Measurements from ENCODE around the gene INPP5F. TPM values are rescaled to one million over a fixed set of nuclear protein-coding genes. Genes with fewer than 3 reads are reported as not detected.

Gene INPP5F
- total RNA-seq, 1 donor from 2014 or later, result 15.3 TPM

DNA sequence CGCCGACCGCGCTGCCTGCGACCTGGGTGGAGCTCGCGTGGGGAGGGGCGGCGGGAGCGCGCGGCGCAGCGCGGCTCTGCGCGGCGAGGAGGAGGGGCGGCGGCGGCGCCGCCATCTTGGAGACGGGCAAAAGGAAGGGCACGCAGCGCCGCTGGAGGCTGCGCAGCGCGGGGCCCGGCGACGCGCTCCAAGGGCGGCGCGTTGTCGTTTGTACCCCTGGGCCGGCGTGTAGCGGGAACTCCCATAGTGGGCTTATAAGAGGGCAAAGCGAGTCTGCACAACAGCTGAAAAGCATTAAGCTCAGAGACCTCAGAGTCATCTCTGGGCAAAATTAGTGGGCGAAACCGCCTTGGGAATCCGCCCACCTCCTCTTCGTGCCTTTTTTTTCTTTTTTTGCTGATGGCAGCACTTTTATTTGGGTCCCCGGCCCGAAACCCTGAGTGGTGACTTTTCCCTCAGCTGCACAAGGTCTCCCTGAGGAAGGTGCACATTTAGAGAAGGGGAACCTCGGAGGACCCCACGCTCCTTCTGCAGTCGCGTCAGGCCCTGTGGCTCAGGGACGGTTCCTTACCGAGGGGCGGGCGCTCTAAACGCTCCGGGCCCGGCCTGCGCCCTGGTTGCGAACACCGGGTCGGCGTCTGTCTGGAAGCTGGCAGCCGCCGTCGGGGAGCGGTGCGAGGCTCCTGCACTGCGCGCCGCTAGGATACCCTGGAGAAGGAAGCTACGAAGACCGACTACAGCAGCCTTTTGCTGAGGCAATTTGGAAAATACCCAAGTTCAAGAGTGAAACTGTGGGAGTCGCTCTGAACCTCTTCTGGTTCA lies 147.2 kb downstream of the INPP5F start:
- no peak for DNase-seq (ENCODE audit: low read depth)
- Histone ChIP-seq H3K4me3 (ENCODE audit: low read depth, low read length) (peak overlapping the region; percentile 82), H3K36me3 (ENCODE audit: control insufficient read depth, insufficient read depth, low read length) (no peaks in the 10 kb centered on the region), H3K27me3 (ENCODE audit: control insufficient read depth, insufficient read depth, low read length) (no peaks in the 10 kb centered on the region)
- TF ChIP-seq, protein P1, sequence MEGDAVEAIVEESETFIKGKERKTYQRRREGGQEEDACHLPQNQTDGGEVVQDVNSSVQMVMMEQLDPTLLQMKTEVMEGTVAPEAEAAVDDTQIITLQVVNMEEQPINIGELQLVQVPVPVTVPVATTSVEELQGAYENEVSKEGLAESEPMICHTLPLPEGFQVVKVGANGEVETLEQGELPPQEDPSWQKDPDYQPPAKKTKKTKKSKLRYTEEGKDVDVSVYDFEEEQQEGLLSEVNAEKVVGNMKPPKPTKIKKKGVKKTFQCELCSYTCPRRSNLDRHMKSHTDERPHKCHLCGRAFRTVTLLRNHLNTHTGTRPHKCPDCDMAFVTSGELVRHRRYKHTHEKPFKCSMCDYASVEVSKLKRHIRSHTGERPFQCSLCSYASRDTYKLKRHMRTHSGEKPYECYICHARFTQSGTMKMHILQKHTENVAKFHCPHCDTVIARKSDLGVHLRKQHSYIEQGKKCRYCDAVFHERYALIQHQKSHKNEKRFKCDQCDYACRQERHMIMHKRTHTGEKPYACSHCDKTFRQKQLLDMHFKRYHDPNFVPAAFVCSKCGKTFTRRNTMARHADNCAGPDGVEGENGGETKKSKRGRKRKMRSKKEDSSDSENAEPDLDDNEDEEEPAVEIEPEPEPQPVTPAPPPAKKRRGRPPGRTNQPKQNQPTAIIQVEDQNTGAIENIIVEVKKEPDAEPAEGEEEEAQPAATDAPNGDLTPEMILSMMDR (IDR thresholded peaks at IDR 0.05; ENCODE audit: insufficient read depth, low read length, poor library complexity, severe bottlenecking), result no peak

DNA sequence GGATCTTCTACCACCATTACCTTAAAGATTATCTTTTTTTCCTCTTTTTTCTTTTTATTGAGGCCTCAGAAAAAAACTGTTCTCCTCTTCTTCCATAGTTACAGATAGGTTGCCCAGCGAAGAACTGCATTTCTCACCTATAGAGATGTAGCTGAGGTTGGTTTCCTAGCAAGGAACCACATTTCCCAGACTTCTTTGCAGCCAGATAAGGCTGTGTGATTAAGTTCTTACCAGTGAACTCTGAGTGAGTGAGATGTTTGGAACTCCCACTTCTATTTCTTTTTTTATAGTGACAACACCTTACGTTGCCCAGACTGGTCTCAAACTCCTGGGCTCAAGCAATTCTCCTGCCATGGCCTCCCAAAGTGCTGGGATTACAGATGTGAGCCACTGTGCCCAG lies 152.7 kb downstream of the INPP5F start:
- Histone ChIP-seq H3K27me3 (ENCODE audit: control insufficient read depth, insufficient read depth, low read length) (no peaks in the 10 kb centered on the region), H3K36me3 (ENCODE audit: control insufficient read depth, insufficient read depth, low read length) (no peaks in the 10 kb centered on the region), H3K4me3 (ENCODE audit: low read depth, low read length) (no peak overlapping the region)
- TF ChIP-seq, protein P1 (IDR thresholded peaks at IDR 0.05; ENCODE audit: insufficient read depth, low read length, poor library complexity, severe bottlenecking), result no peak
- no peak for DNase-seq (ENCODE audit: low read depth)

Other genes starting within 250 kb of the INPP5F start
- gene RGS10, start 183.3 kb upstream of the INPP5F start, total RNA-seq, result 35.1 and 43.7 TPM in 2 replicates
- gene TIAL1, start 129.1 kb upstream of the INPP5F start, total RNA-seq, result 43.0 and 49.0 TPM in 2 replicates
- gene BAG3, start 74.7 kb upstream of the INPP5F start, total RNA-seq, result 30.3 and 43.5 TPM in 2 replicates
- gene MCMBP, start 146.8 kb downstream of the INPP5F start, total RNA-seq, result 44.3 and 45.2 TPM in 2 replicates
- gene SEC23IP, start 166.7 kb downstream of the INPP5F start, total RNA-seq, result 25.6 and 28.9 TPM in 2 replicates